ENCODE results near the gene ZNF830.
A peak's percentile ranks its signal among the peaks of the same experiment; 100 is the strongest.
"Not testable (repeated sequence)": the region's sequence is repeated elsewhere in the genome, so short reads cannot be mapped to it uniquely, and the experiment has no call there.

The ZNF830 gene

GRCh38 chr17:34980681-34981537, 19.6 kb downstream of the ZNF830 start:
- peaks cover 48% of the 10 kb centered on the region for H3K36me3 Mint-ChIP-seq (ENCODE audit: low read depth)

GRCh38 chr17:34981538-34982241, 20.4 kb downstream of the ZNF830 start:
- DNase-seq = no peak
- no peaks in the 10 kb centered on the region for H3K9me3 Mint-ChIP-seq
- peak overlapping the region; percentile 89 for H3K4me3 Mint-ChIP-seq
- H3K4me1 Mint-ChIP-seq (ENCODE audit: low read depth) = peaks cover 55% of the 10 kb centered on the region
- peak overlapping the region; percentile 96 for H3K27ac Mint-ChIP-seq
- no peaks in the 10 kb centered on the region for H3K27me3 Mint-ChIP-seq
- H3K36me3 Mint-ChIP-seq (ENCODE audit: low read depth) = peaks cover 56% of the 10 kb centered on the region

More at GRCh38 chr17:34980681-34981537, 19.6 kb downstream of the ZNF830 start:
- Mint-ChIP-seq H3K27me3 (no peaks in the 10 kb centered on the region), H3K4me1 (ENCODE audit: low read depth) (peaks cover 54% of the 10 kb centered on the region), H3K4me3 (peak overlapping the region; percentile 89), H3K27ac (peak overlapping the region; percentile 96), H3K9me3 (no peaks in the 10 kb centered on the region)
- DNase-seq = no peak

GRCh38 chr17:34987232-34987631, 25.9 kb downstream of the ZNF830 start:
- Mint-ChIP-seq H3K27ac (no peak overlapping the region), H3K4me1 (ENCODE audit: low read depth) (peaks cover 34% of the 10 kb centered on the region), H3K27me3 (no peaks in the 10 kb centered on the region), H3K36me3 (ENCODE audit: low read depth) (peaks cover 94% of the 10 kb centered on the region), H3K9me3 (no peaks in the 10 kb centered on the region), H3K4me3 (no peak overlapping the region)
- no peak for DNase-seq

GRCh38 chr17:34988644-34989043, 27.3 kb downstream of the ZNF830 start:
- no peak for DNase-seq
- Mint-ChIP-seq H3K36me3 (ENCODE audit: low read depth) (peaks cover 96% of the 10 kb centered on the region), H3K27me3 (no peaks in the 10 kb centered on the region), H3K9me3 (no peaks in the 10 kb centered on the region), H3K4me1 (ENCODE audit: low read depth) (peaks cover 22% of the 10 kb centered on the region), H3K4me3 (no peak overlapping the region), H3K27ac (no peak overlapping the region)

GRCh38 chr17:34989473-34989872, 28.1 kb downstream of the ZNF830 start:
- Mint-ChIP-seq H3K4me3 (no peak overlapping the region), H3K27me3 (no peaks in the 10 kb centered on the region), H3K36me3 (ENCODE audit: low read depth) (peaks cover 96% of the 10 kb centered on the region), H3K9me3 (no peaks in the 10 kb centered on the region), H3K27ac (no peak overlapping the region), H3K4me1 (ENCODE audit: low read depth) (peaks cover 14% of the 10 kb centered on the region)
- DNase-seq = no peak

- Mint-ChIP-seq H3K9me3 (no peaks in the 10 kb centered on the region), H3K4me3 (no peak overlapping the region), H3K4me1 (ENCODE audit: low read depth) (peaks cover 3% of the 10 kb centered on the region), H3K27ac (no peak overlapping the region), H3K36me3 (ENCODE audit: low read depth) (peaks cover 96% of the 10 kb centered on the region), H3K27me3 (no peaks in the 10 kb centered on the region)
- DNase-seq = no peak
These were observed 29.6 kb downstream of the ZNF830 start for GRCh38 chr17:34990921-34991365.

GRCh38 chr17:34991606-34992005, 30.3 kb downstream of the ZNF830 start:
- peaks cover 96% of the 10 kb centered on the region for H3K36me3 Mint-ChIP-seq (ENCODE audit: low read depth)
- H3K27me3 Mint-ChIP-seq = no peaks in the 10 kb centered on the region
- H3K27ac Mint-ChIP-seq = peak overlapping the region; percentile 42
- H3K9me3 Mint-ChIP-seq = no peaks in the 10 kb centered on the region
- H3K4me3 Mint-ChIP-seq = no peak overlapping the region
- H3K4me1 Mint-ChIP-seq (ENCODE audit: low read depth) = peaks cover 2% of the 10 kb centered on the region
- DNase-seq = no peak

GRCh38 chr17:34993031-34993430, 31.7 kb downstream of the ZNF830 start:
- H3K4me1 Mint-ChIP-seq (ENCODE audit: low read depth) = peaks cover 3% of the 10 kb centered on the region

GRCh38 chr17:34996422-34997285, 35.3 kb downstream of the ZNF830 start:
- Mint-ChIP-seq H3K27ac (no peak overlapping the region), H3K4me3 (no peak overlapping the region), H3K27me3 (no peaks in the 10 kb centered on the region)

More at GRCh38 chr17:34993031-34993430, 31.7 kb downstream of the ZNF830 start:
- Mint-ChIP-seq H3K9me3 (no peaks in the 10 kb centered on the region), H3K27ac (peak overlapping the region; percentile 6), H3K27me3 (no peaks in the 10 kb centered on the region), H3K36me3 (ENCODE audit: low read depth) (peaks cover 99% of the 10 kb centered on the region), H3K4me3 (no peak overlapping the region)
- no peak for DNase-seq

GRCh38 chr17:34997355-34997862, 36.1 kb downstream of the ZNF830 start:
- Mint-ChIP-seq H3K27ac (no peak overlapping the region), H3K4me1 (ENCODE audit: low read depth) (peaks cover 5% of the 10 kb centered on the region)

More at GRCh38 chr17:34996422-34997285, 35.3 kb downstream of the ZNF830 start:
- no peaks in the 10 kb centered on the region for H3K9me3 Mint-ChIP-seq
- H3K36me3 Mint-ChIP-seq (ENCODE audit: low read depth) = peaks cover 98% of the 10 kb centered on the region
- peaks cover 5% of the 10 kb centered on the region for H3K4me1 Mint-ChIP-seq (ENCODE audit: low read depth)
- DNase-seq = no peak

GRCh38 chr17:34998205-34998604, 36.9 kb downstream of the ZNF830 start:
- no peaks in the 10 kb centered on the region for H3K27me3 Mint-ChIP-seq
- peaks cover 5% of the 10 kb centered on the region for H3K4me1 Mint-ChIP-seq (ENCODE audit: low read depth)
- H3K36me3 Mint-ChIP-seq (ENCODE audit: low read depth) = peaks cover 97% of the 10 kb centered on the region
- H3K27ac Mint-ChIP-seq = peak overlapping the region; percentile 82
- H3K9me3 Mint-ChIP-seq = no peaks in the 10 kb centered on the region
- no peak overlapping the region for H3K4me3 Mint-ChIP-seq
- peak; percentile 88 for DNase-seq

More at GRCh38 chr17:34997355-34997862, 36.1 kb downstream of the ZNF830 start:
- Mint-ChIP-seq H3K4me3 (no peak overlapping the region), H3K9me3 (no peaks in the 10 kb centered on the region), H3K27me3 (no peaks in the 10 kb centered on the region), H3K36me3 (ENCODE audit: low read depth) (peaks cover 97% of the 10 kb centered on the region)
- no peak for DNase-seq

GRCh38 chr17:34999456-34999855, 38.1 kb downstream of the ZNF830 start:
- H3K9me3 Mint-ChIP-seq = no peaks in the 10 kb centered on the region
- H3K27ac Mint-ChIP-seq = no peak overlapping the region
- H3K36me3 Mint-ChIP-seq (ENCODE audit: low read depth) = peaks cover 97% of the 10 kb centered on the region
- H3K4me1 Mint-ChIP-seq (ENCODE audit: low read depth) = peaks cover 5% of the 10 kb centered on the region
- no peak for DNase-seq
- H3K4me3 Mint-ChIP-seq = no peak overlapping the region
- no peaks in the 10 kb centered on the region for H3K27me3 Mint-ChIP-seq

- not testable (repeated sequence) for H3K4me1 Mint-ChIP-seq (ENCODE audit: low read depth); H3K27me3 Mint-ChIP-seq; H3K9me3 Mint-ChIP-seq; DNase-seq; H3K4me3 Mint-ChIP-seq
- Mint-ChIP-seq H3K27ac (peak overlapping the region; percentile 4), H3K36me3 (ENCODE audit: low read depth) (peaks cover 97% of the 10 kb centered on the region)
These were observed 39.6 kb downstream of the ZNF830 start for GRCh38 chr17:35000965-35001364.

GRCh38 chr17:35001549-35001948, 40.2 kb downstream of the ZNF830 start:
- peaks cover 5% of the 10 kb centered on the region for H3K4me1 Mint-ChIP-seq (ENCODE audit: low read depth)
- H3K36me3 Mint-ChIP-seq (ENCODE audit: low read depth) = peaks cover 95% of the 10 kb centered on the region
- peak overlapping the region; percentile 42 for H3K27ac Mint-ChIP-seq
- H3K4me3 Mint-ChIP-seq = no peak overlapping the region
- H3K27me3 Mint-ChIP-seq = no peaks in the 10 kb centered on the region
- no peaks in the 10 kb centered on the region for H3K9me3 Mint-ChIP-seq
- no peak for DNase-seq
